HG03460 (cell line): ENCODE results near the gene EDAR.

Experiments
- ATAC-seq: cut with Tn5 transposase; IDR thresholded peaks from one replicate; pipeline ENCODE4 v1.9.1; 2021; ENCODE audit not compliant: unreplicated experiment

EDAR gene

DNA sequence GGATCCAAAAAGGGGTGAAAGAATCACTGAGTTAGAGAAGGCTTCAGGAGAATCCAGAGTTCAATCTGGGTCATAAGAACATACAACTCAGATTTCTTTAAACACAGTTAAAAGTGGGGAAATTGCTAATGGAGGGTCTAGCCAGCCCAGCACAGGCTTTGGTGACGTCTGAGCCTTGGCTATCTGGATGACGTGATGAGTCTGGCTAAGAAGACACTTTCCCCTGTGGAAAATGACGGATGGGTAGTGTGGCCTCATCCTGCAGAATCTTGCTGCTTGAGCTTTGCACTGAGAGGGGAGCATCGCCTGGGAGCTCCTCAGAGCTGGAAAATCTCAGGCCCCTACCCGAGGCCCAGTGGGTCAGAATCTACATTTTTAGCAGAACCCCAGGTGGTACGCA lies 19.2 kb downstream of the EDAR start:
- no peak for ATAC-seq

DNA sequence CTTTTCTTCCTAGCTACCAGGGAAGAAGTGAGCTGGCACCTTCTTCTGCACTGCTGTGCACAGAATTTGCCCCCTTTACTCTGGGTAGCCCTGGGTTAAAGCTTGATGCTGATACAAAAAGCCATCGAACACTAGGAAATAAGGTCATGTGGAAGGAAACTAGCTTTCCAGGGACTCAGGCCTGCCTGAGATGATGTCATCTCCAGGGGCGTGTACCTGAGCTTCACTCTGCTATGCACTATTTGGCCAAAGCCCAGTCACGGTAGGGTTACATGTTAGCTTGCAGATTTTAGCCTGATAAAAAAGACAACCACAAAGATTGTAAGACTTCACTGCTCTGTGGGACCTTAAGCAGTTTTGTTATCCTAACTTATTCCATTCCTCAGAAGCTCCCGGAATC lies 20.4 kb downstream of the EDAR start:
- no peak for ATAC-seq

DNA sequence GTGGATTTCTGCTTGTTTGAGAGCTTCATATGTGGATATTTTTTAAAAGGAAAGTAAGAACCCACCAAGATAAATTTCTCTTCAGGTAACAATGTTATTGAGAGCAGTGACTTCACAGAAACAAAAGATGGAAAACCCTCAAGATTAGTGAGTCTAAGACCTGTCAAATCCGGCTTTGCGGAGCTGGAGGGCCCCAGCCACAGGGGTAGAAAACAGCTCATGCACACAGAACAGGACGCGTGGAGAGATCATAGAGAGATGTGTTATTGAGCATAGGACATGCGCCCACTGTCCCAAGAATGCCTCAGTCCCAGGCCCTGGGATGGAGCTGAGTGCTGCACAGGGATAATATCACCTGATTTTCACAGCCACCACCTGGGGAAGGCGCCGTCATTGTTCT lies 21.3 kb downstream of the EDAR start:
- no peak for ATAC-seq

DNA sequence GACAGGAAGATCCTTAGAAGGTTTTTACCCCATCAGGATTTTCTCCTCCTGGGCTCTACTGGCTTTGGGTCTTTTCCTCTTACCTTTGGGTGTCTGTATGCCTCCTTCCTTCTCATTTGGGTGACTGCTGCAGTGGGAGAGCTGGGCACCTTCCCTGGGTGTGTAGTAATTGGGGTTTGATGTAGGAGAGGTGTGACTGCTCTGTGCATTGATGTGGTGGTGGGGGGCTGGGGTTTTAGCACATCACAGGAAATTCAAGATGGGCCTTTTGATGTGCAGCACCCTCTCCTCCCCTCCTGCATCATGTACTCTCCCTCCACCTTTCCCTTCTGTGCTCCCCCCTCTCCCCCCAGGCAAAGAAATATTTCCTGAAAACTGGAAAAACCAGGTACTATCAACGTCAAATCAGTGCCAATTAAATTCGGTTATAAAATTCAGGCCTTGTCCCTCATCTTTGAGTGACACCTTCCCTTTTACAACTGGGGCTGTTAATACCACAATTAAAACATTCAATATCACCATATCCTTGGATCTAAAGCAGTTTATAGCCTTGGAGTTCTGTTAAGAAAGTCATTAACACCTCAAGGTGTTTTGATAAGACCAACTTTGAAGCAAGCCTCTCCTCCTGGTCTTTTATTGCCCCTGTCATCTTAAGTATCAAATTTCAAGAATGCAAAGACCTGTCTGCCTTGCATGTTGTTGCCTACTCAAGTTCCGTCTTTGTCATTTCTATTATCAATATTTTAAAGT lies 23.3 kb downstream of the EDAR start:
- ATAC-seq = no peak

GRCh38 chr2:108963057-108963456 lies 26.0 kb downstream of the EDAR start:
- ATAC-seq = no peak

- ATAC-seq = no peak
Observed at GRCh38 chr2:108961796-108962195, 27.2 kb downstream of the EDAR start.

DNA sequence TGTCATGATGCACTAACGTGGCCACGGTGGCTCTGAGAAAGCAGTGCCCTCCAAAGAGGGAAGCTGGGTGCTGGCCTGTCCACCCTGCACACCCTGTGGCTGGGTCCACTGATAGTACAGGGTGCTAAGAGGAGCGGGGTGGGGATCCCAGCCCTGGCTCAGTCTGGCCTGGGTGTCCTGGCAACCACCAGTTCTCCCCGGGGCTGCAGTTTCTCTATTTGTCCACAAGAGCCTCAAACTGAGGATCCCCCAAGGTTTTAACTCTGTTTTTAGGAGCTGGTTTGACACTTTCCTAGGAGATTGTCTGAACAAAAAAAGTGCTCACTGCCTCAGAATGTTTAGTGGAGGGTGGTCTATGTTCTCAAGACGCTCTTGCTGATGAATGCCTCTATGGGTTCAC lies 29.0 kb downstream of the EDAR start:
- ATAC-seq = no peak

- no peak for ATAC-seq
Observed at GRCh38 chr2:108959401-108959800, 29.6 kb downstream of the EDAR start.

GRCh38 chr2:108958632-108959341 lies 30.2 kb downstream of the EDAR start:
- ATAC-seq = no peak

DNA sequence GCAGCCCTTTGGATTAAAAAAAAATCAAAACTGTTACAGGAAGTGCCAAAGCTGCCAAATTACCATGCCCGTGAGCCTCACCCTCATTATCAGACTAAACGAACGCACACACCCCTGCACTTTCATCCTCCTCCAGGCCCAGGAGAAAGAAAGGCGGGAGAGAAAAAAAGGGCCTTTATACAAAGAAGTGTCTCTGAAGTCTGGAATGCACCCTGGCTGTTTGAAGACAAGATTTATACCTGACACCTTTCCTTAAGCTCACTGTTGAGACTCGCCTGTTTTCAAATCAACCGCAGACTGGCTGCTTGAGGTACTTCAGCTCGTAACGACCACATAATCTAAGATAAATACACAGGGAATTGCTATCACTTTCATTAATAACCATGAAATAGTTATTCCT lies 31.0 kb downstream of the EDAR start:
- ATAC-seq = no peak

GRCh38 chr2:108956375-108956774 lies 32.6 kb downstream of the EDAR start:
- ATAC-seq = no peak

DNA sequence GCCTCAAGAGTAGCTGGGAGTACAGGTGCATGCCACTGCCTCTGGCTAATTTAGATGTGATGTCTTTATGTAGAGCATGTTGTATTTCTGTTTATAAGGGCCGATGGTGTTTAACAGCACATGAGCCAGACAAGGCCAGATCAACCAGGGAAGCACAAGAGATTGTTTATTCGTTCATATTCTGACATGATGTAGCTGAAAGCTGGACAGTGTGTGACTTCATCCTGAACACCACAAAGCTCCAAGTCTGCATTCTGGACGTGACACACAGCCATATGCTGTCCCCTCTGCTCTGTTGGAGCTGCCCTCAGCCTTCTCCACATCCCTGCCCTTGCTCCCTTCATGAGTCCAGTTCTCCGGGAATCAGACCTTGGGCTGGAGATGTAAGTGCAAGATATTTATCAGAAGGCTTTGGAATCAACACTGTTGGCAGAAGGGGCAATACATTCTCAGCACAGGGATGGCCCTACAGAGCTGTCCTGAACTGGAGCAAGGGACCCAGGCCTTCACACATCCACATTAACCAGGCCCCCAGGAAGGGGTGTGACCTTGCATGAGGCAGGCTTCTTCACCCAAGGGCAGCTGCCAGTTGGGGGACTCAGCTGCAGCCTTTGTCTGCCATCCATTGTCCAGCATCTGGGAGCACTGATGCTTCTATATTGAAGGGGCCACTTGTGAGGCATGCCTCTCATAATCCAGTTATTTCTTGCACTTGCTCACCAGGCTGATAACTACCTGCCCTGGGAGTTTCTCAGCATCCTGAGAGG lies 38.5 kb downstream of the EDAR start:
- ATAC-seq = no peak

DNA sequence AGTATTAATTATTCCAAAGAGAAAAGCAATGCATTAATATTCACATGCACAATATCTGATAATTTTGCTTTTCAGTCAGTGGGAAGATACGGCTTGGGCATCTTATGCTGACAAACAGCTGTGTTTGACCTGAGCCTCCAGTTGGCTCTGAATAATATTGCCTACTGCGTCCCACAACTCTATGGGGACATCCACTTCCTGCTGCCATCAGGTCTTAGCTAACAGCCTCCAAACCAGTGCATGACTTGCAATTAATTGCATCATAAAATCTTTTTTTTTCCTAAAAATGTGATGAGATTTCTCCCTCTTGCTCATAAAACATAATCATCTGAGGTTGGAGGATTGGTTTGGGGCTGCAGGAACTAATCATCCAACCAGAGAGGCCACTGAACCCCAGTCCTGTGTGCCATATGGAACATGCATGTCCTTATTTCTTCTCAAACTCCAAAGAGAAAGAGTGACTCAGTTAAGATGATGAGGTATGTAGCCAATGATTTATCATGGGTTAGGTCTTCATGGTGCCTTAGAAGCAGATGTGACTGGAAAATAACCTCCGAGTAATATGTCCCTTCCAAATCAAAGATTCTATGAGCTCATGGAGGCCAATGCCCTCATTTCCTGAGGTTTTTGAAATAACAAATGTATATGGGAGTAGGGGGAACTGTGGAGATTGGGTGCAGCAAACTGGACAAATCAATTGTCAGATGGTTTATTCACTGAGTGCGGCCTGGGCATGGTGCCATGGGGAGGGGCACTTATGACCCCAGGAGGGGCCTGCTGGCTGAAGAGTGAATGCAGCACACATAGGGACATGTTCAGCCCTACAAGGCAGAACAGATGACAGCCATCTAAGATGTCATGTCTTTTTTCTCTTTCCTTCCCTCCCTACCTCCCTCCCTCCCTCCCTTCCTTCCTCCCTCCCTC lies 39.4 kb downstream of the EDAR start:
- ATAC-seq = no peak

DNA sequence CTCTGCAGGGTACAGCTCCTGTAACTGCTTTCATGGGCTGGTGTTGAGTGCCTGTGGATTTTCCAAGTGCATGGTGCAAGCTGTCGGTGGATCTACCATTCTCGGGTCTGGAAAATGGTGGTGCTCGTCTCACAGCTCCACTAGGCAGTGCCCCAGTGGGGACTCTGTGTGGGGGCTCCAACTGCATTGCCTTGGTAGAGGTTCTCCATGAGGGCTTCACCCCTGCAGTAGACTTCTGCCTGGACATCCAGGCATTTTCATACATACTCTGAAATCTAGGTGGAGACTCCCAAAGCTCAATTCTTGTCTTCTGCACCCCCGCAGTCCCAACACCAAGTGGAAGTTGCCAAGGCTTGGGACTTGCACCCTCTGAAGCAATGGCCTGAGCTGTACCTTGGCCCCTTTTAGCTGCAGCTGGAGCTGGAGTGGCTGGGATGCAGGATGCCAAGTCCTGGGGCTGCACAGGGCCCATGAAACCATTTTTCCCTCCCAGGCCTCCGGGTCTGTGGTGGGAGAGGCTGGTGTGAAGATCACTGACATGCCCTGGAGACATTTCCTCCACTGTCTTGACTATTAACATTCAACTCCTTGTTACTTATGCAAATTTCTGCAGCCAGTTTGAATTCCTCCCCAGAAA lies 41.6 kb downstream of the EDAR start:
- no peak for ATAC-seq

- no peak for ATAC-seq
Observed at GRCh38 chr2:108946442-108946841, 42.6 kb downstream of the EDAR start.

- ATAC-seq = no peak
Observed at GRCh38 chr2:108945969-108946368, 43.1 kb downstream of the EDAR start.

DNA sequence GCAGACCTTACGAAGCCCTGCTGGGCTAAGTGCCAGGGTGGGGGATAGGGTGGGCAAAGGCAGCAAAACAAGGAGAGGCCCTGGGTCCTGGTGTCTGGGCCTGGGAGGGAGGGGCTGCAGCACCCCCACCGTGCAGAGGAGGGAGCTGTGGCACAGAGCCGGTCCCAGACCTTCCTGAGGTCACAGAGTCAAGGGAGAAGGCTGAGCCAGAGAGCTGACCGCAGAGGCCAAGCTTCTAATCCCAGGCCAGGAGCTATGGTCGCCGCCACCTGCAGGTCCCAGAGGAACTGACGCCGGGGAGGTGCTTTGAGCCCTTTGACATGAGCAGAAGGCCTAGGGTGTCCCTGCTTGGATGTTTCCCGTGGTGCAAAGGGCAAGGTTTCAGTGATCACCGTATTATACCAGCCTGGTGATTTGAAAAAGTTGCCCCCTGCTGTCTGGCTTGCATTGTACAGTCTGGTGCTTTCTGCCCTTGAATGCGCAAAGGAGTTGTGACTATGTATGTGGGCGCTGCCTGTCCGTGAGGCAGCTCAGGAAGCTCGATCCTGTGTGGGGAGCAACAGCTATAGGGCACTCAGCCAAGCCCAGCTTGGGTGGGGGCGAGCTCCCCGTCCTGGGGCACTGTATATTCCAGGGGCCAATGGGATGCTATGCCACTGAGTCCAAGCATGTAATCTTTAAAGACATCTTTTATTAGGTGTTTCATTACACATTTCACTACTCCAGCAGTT lies 44.3 kb downstream of the EDAR start:
- no peak for ATAC-seq

- ATAC-seq = no peak
Observed at GRCh38 chr2:108943751-108944150, 45.3 kb downstream of the EDAR start.

DNA sequence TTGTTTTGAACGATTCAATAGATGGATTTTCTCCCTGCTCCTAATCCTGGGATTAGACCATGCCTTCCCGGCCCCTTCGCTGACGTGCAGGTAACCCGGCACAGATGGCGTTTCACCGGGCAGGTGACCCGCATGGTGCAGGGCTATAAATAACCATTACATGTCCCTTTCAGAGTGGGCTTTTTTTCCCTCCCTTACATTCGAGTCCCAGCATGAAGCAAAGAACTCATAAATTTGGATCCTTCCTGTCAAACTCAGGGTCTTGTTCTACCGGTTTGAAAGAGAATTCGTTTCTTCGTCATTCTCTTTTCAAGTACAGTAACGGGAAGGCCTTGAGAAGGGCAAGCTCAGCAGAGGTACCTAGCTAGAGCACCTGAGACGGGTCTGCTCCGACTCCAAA lies 46.1 kb downstream of the EDAR start:
- no peak for ATAC-seq
